SJCRH30 (cell line): ENCODE results near the gene UBTD2. TPM values are rescaled to one million over a fixed set of nuclear protein-coding genes. Genes with fewer than 3 reads are reported as not detected.
"Not testable (repeated sequence)": the region's sequence is repeated elsewhere in the genome, so short reads cannot be mapped to it uniquely, and the experiment has no call there.

Experiments used
- DNase-seq, 2 experiments: peaks; one replicate each; pipeline ENCODE4 v3.0.0-alpha.2; 2015 to 2020
- H3K27ac ChIP-seq: fragments of 250-450 bp; sonication (Bioruptor Pico); 2 replicates; pipeline ENCODE4 v1.5.1; 2020; ENCODE audit warnings: mild to moderate bottlenecking, moderate library complexity
- H3K27me3 ChIP-seq: fragments of 250-450 bp; sonication (Bioruptor Pico); 2 replicates; pipeline ENCODE4 v1.5.1; 2020; ENCODE audit warnings: mild to moderate bottlenecking, moderate library complexity
- H3K36me3 ChIP-seq: fragments of 250-450 bp; sonication (Bioruptor Pico); 2 replicates; pipeline ENCODE4 v1.5.1; 2020; ENCODE audit warnings: mild to moderate bottlenecking, moderate library complexity
- H3K4me1 ChIP-seq: fragments of 250-450 bp; sonication (Bioruptor Pico); 2 replicates; pipeline ENCODE4 v1.5.1; 2020; ENCODE audit warnings: mild to moderate bottlenecking, moderate library complexity
- H3K4me3 ChIP-seq: fragments of 250-450 bp; sonication (Bioruptor Pico); 2 replicates; pipeline ENCODE4 v1.5.1; 2020; ENCODE audit warnings: mild to moderate bottlenecking, moderate library complexity
- H3K9me3 ChIP-seq: fragments of 250-450 bp; sonication (Bioruptor Pico); replicated peaks from 2 replicates; pipeline ENCODE4 v1.5.1; 2020; ENCODE audit warnings: mild to moderate bottlenecking, moderate library complexity
- total RNA-seq: library from RNA; depleted of rRNA; stranded (reverse); fragments of >200 nt; shearing (Covaris generic); gene quantifications from 2 replicates; pipeline ENCODE4 v1.2.3, GENCODE V29; 2014

Gene UBTD2
- total RNA-seq, 1 experiment from 2014 or later: 62.7 TPM

- Histone ChIP-seq H3K27me3 (no peaks in the 10 kb centered on the region), H3K4me3 (peak overlapping the region; percentile 42), H3K4me1 (peaks cover 12% of the 10 kb centered on the region), H3K36me3 (no peaks in the 10 kb centered on the region), H3K27ac (no peak overlapping the region), H3K9me3 (peaks cover 6% of the 10 kb centered on the region)
- no peak for DNase-seq
Observed at GRCh38 chr5:172303162-172303561, 19.6 kb upstream of the UBTD2 start.

- no peaks in the 10 kb centered on the region for H3K27me3 ChIP-seq
- no peaks in the 10 kb centered on the region for H3K36me3 ChIP-seq
- DNase-seq: no peak
- H3K27ac ChIP-seq: no peak overlapping the region
- no peak overlapping the region for H3K4me3 ChIP-seq
- H3K4me1 ChIP-seq: peaks cover 12% of the 10 kb centered on the region
- H3K9me3 ChIP-seq: peaks cover 6% of the 10 kb centered on the region
Observed at GRCh38 chr5:172302047-172302710, 18.6 kb upstream of the UBTD2 start.

GRCh38 chr5:172299916-172300439 is 16.4 kb upstream of the UBTD2 start:
- DNase-seq: no peak
- no peaks in the 10 kb centered on the region for H3K27me3 ChIP-seq
- H3K4me1 ChIP-seq: peaks cover 12% of the 10 kb centered on the region
- no peaks in the 10 kb centered on the region for H3K36me3 ChIP-seq
- no peak overlapping the region for H3K4me3 ChIP-seq
- no peak overlapping the region for H3K27ac ChIP-seq
- no peaks in the 10 kb centered on the region for H3K9me3 ChIP-seq

- Histone ChIP-seq H3K4me3 (no peak overlapping the region), H3K9me3 (no peaks in the 10 kb centered on the region), H3K27ac (no peak overlapping the region), H3K36me3 (no peaks in the 10 kb centered on the region), H3K4me1 (no peaks in the 10 kb centered on the region), H3K27me3 (no peaks in the 10 kb centered on the region)
- DNase-seq: no peak
Observed at GRCh38 chr5:172294831-172295230, 11.3 kb upstream of the UBTD2 start.

GRCh38 chr5:172293745-172294342 is 10.3 kb upstream of the UBTD2 start:
- H3K4me3 ChIP-seq: no peak overlapping the region
- H3K9me3 ChIP-seq: no peaks in the 10 kb centered on the region
- H3K36me3 ChIP-seq: no peaks in the 10 kb centered on the region
- H3K27ac ChIP-seq: no peak overlapping the region
- no peaks in the 10 kb centered on the region for H3K4me1 ChIP-seq
- H3K27me3 ChIP-seq: no peaks in the 10 kb centered on the region
- no peak for DNase-seq

GRCh38 chr5:172293054-172293744 is 9.6 kb upstream of the UBTD2 start:
- Histone ChIP-seq H3K9me3 (no peaks in the 10 kb centered on the region), H3K4me1 (no peaks in the 10 kb centered on the region), H3K4me3 (no peak overlapping the region), H3K27me3 (no peaks in the 10 kb centered on the region), H3K27ac (no peak overlapping the region), H3K36me3 (no peaks in the 10 kb centered on the region)
- peak; percentile 77 to 89 for DNase-seq

- H3K27ac ChIP-seq, H3K4me3 ChIP-seq, H3K4me1 ChIP-seq, DNase-seq, H3K36me3 ChIP-seq, H3K27me3 ChIP-seq, H3K9me3 ChIP-seq: not testable (repeated sequence)
Observed at GRCh38 chr5:172291837-172292236, 8.3 kb upstream of the UBTD2 start.

- DNase-seq: no peak
Observed at GRCh38 chr5:172288465-172288864, 4.9 kb upstream of the UBTD2 start.

GRCh38 chr5:172287140-172287539 is 3.6 kb upstream of the UBTD2 start:
- not testable (repeated sequence) for H3K4me3 ChIP-seq, H3K36me3 ChIP-seq, H3K4me1 ChIP-seq, H3K27me3 ChIP-seq, H3K27ac ChIP-seq, DNase-seq, H3K9me3 ChIP-seq

More at GRCh38 chr5:172288465-172288864, 4.9 kb upstream of the UBTD2 start:
- no peaks in the 10 kb centered on the region for H3K27me3 ChIP-seq
- no peak overlapping the region for H3K27ac ChIP-seq
- H3K4me1 ChIP-seq: peaks cover 5% of the 10 kb centered on the region; the same call in 1 of the 2 replicates
- no peaks in the 10 kb centered on the region for H3K9me3 ChIP-seq
- no peak overlapping the region for H3K4me3 ChIP-seq
- H3K36me3 ChIP-seq: no peaks in the 10 kb centered on the region

GRCh38 chr5:172285226-172286143 is 1.9 kb upstream of the UBTD2 start:
- peaks cover 15% of the 10 kb centered on the region for H3K4me1 ChIP-seq
- no peak for DNase-seq
- H3K27me3 ChIP-seq: no peaks in the 10 kb centered on the region
- no peaks in the 10 kb centered on the region for H3K36me3 ChIP-seq
- H3K9me3 ChIP-seq: no peaks in the 10 kb centered on the region
- no peak overlapping the region; the same call in 1 of the 2 replicates for H3K4me3 ChIP-seq
- H3K27ac ChIP-seq: no peak overlapping the region

GRCh38 chr5:172284611-172284980 is 1.0 kb upstream of the UBTD2 start:
- Histone ChIP-seq H3K27me3 (no peaks in the 10 kb centered on the region), H3K36me3 (peaks cover 2% of the 10 kb centered on the region; the same call in 1 of the 2 replicates), H3K27ac (peak overlapping the region; percentile 70), H3K4me1 (peaks cover 15% of the 10 kb centered on the region), H3K4me3 (peak overlapping the region; percentile 96), H3K9me3 (no peaks in the 10 kb centered on the region)
- DNase-seq: no peak

GRCh38 chr5:172283862-172284610 is 472 bp upstream of the UBTD2 start:
- Histone ChIP-seq H3K27ac (peak overlapping the region; percentile 70), H3K4me3 (peak overlapping the region; percentile 96), H3K4me1 (peaks cover 15% of the 10 kb centered on the region), H3K27me3 (no peaks in the 10 kb centered on the region), H3K36me3 (peaks cover 8% of the 10 kb centered on the region; the same call in 1 of the 2 replicates), H3K9me3 (no peaks in the 10 kb centered on the region)
- peak; percentile 86 to 87 for DNase-seq

GRCh38 chr5:172282272-172283019 is 1.1 kb downstream of the UBTD2 start:
- Histone ChIP-seq H3K9me3 (no peaks in the 10 kb centered on the region), H3K27me3 (no peaks in the 10 kb centered on the region), H3K27ac (peak overlapping the region; percentile 97), H3K4me3 (peak overlapping the region; percentile 96), H3K36me3 (peaks cover 8% of the 10 kb centered on the region; the same call in 1 of the 2 replicates), H3K4me1 (peaks cover 15% of the 10 kb centered on the region)
- DNase-seq: no peak
